Mesenchymal stem cell (in vitro differentiated cells and primary cell): ENCODE results near the gene SLC25A17.
A peak's percentile ranks its signal among the peaks of the same experiment; 100 is the strongest.

ENCODE experiments used
- DNase-seq: peaks from one replicate; pipeline ENCODE4 v3.0.0-alpha.2; 2013
- H2AFZ ChIP-seq: one replicate; pipeline ENCODE4 v1.6.1; 2013; ENCODE audit warnings: low read depth, mild to moderate bottlenecking, control low read depth, inconsistent platforms, low read length, moderate library complexity
- H2AK5ac ChIP-seq: 2 replicates; pipeline ENCODE4 v1.6.1; 2013; ENCODE audit warnings: low read length, moderate library complexity, mild to moderate bottlenecking, inconsistent platforms; ENCODE audit not compliant: severe bottlenecking
- H2BK120ac ChIP-seq: one replicate; pipeline ENCODE4 v1.6.1; 2013; ENCODE audit warnings: low read depth, mild to moderate bottlenecking, inconsistent platforms, low read length, moderate library complexity
- H2BK12ac ChIP-seq, 2 experiments: one replicate each; pipeline ENCODE4 v1.6.1; 2013; ENCODE audit warnings: inconsistent platforms in 2 of 2, low read length in 2 of 2, mild to moderate bottlenecking in 2 of 2, moderate library complexity in 2 of 2, control low read depth in 1 of 2
- H2BK15ac ChIP-seq: one replicate; pipeline ENCODE4 v1.6.1; 2013; ENCODE audit warnings: mild to moderate bottlenecking, low read depth, inconsistent platforms; ENCODE audit not compliant: poor library complexity, severe bottlenecking
- H2BK5ac ChIP-seq: 2 replicates; pipeline ENCODE4 v1.6.1; 2013; ENCODE audit warnings: low read depth, mild to moderate bottlenecking, low read length, control low read depth, inconsistent platforms; ENCODE audit not compliant: poor library complexity, severe bottlenecking
- H3K14ac ChIP-seq, 2 experiments: one replicate each; pipeline ENCODE4 v1.6.1; 2013; ENCODE audit warnings: inconsistent platforms in 2 of 2, low read length in 2 of 2, control low read depth in 1 of 2, mild to moderate bottlenecking in 1 of 2, moderate library complexity in 1 of 2
- H3K18ac ChIP-seq, 2 experiments: one replicate each; pipeline ENCODE4 v1.6.1; 2013; ENCODE audit warnings: inconsistent platforms in 2 of 2, low read length in 2 of 2, control low read depth in 1 of 2, low read depth in 1 of 2, mild to moderate bottlenecking in 1 of 2
- H3K23ac ChIP-seq, 2 experiments: one replicate each; pipeline ENCODE4 v1.6.1; 2013; ENCODE audit warnings: inconsistent platforms in 2 of 2, low read length in 2 of 2, mild to moderate bottlenecking in 2 of 2, moderate library complexity in 2 of 2, control low read depth in 1 of 2
- H3K27ac ChIP-seq: 2 replicates; pipeline ENCODE4 v1.5.1; 2013; ENCODE audit warnings: mild to moderate bottlenecking, moderate library complexity, low read length, control low read depth, inconsistent platforms; ENCODE audit not compliant: poor library complexity, severe bottlenecking
- H3K27me3 ChIP-seq, 2 experiments: 2 replicates each; pipeline versions ENCODE4 v1.6.1 to v1.7.0; 2013; ENCODE audit warnings: low read length in 2 of 2, mild to moderate bottlenecking in 2 of 2, moderate library complexity in 2 of 2, control low read depth in 1 of 2, inconsistent platforms in 1 of 2; ENCODE audit not compliant: control insufficient read depth in 1 of 2, insufficient read depth in 1 of 2
- H3K36me3 ChIP-seq, 2 experiments: 2 replicates each; pipeline versions ENCODE4 v1.6.1 to v1.7.0; 2013; ENCODE audit warnings: low read length in 2 of 2, control low read depth in 1 of 2, inconsistent platforms in 1 of 2, low read depth in 1 of 2, mild to moderate bottlenecking in 1 of 2; ENCODE audit not compliant: insufficient read depth in 2 of 2, control insufficient read depth in 1 of 2
- H3K4ac ChIP-seq, 2 experiments: one replicate each; pipeline ENCODE4 v1.6.1; 2013; ENCODE audit warnings: inconsistent platforms in 2 of 2, low read length in 2 of 2, mild to moderate bottlenecking in 2 of 2, moderate library complexity in 2 of 2, control low read depth in 1 of 2, low read depth in 1 of 2
- H3K4me1 ChIP-seq: 2 replicates; pipeline ENCODE4 v1.6.1; 2013; ENCODE audit warnings: low read depth, low read length, control low read depth; ENCODE audit not compliant: control insufficient read depth, insufficient read depth
- H3K4me2 ChIP-seq: 2 replicates; pipeline ENCODE4 v1.6.1; 2013; ENCODE audit warnings: low read length, mild to moderate bottlenecking, inconsistent platforms; ENCODE audit not compliant: poor library complexity, severe bottlenecking
- H3K4me3 ChIP-seq, 2 experiments: 2 replicates each; pipeline versions ENCODE4 v1.5.1 to v1.7.0; 2013; ENCODE audit warnings: low read length in 2 of 2, mild to moderate bottlenecking in 2 of 2, control low read depth in 1 of 2, low read depth in 1 of 2; ENCODE audit not compliant: insufficient read depth in 1 of 2
- H3K79me1 ChIP-seq: replicated peaks from 2 replicates; pipeline ENCODE4 v1.6.1; 2013; ENCODE audit warnings: mild to moderate bottlenecking, control low read depth, low read length, inconsistent platforms; ENCODE audit not compliant: poor library complexity, severe bottlenecking
- H3K9ac ChIP-seq: 2 replicates; pipeline ENCODE4 v1.7.0; 2013; ENCODE audit warnings: mild to moderate bottlenecking, low read length, moderate library complexity
- H3K9me3 ChIP-seq: 2 replicates; pipeline ENCODE4 v1.7.0; 2013; ENCODE audit warnings: mild to moderate bottlenecking, low read length; ENCODE audit not compliant: control insufficient read depth
- H4K8ac ChIP-seq: one replicate; pipeline ENCODE4 v1.6.1; 2013; ENCODE audit warnings: inconsistent platforms, mild to moderate bottlenecking, low read length, moderate library complexity
- H4K91ac ChIP-seq: one replicate; pipeline ENCODE4 v1.6.1; 2013; ENCODE audit warnings: mild to moderate bottlenecking, low read length, inconsistent platforms
- WGBS: methylation state at CpG from one replicate; pipeline ENCODE4 v1.1.7; 2013; ENCODE audit warnings: mixed read lengths; 5-methylcytosine and 5-hydroxymethylcytosine counted together

Gene SLC25A17

GRCh38 chr22:40819599-40820140, 524 bp upstream of the SLC25A17 start:
- Histone ChIP-seq H3K79me1 (peaks cover 13% of the 10 kb centered on the region), H2BK12ac (no peak overlapping the region), H3K9ac (peak overlapping the region; percentile 89), H3K27me3 (no peaks in the 10 kb centered on the region), H3K4ac (no peak overlapping the region), H4K91ac (no peak overlapping the region), H3K9me3 (no peaks in the 10 kb centered on the region), H3K4me2 (peak overlapping the region; percentile 85), H2AFZ (peak overlapping the region; percentile 53), H2BK15ac (no peak overlapping the region), H4K8ac (no peak overlapping the region), H2AK5ac (no peak overlapping the region), H3K4me3 (peak overlapping the region; percentile 33 to 85), H3K23ac (no peak overlapping the region), H2BK5ac (no peak overlapping the region), H3K14ac (no peak overlapping the region), H3K18ac (no peak overlapping the region), H3K36me3 (peaks cover 8 to 28% of the 10 kb centered on the region in 2 experiments), H3K4me1 (peaks cover 8% of the 10 kb centered on the region), H3K27ac (peak overlapping the region; percentile 64), H2BK120ac (no peak overlapping the region)
- 0% methylated on average over 3 of the region's 4 CpGs for WGBS
- DNase-seq: peak; percentile 64

DNA sequence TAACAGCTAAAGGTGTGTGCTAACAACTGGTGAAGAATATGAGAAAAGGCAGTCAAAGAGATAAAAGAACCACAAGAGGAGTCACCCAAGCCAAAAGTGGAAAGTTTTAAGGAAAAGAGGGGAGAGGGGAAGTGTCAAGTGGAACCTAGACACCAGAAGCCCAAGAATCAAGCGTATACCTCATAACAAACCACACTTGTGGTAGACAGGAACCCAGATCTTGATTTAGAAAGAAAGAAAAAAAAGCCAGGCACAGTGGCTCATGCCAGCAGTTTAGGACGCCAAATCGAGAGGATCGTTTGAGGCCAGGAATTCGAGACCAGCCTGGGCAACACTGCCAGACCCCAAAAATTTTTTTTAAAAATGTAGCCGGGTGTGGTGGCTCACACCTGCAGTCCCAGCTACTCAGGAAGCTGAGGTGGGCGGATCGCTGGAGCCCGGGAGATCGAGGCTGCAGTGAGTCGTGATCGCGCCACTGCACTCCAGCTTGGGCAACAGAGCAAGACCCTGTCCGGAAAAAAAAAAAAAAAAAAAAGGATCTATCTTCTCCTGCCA, 877 bp downstream of the SLC25A17 start:
- H3K4ac ChIP-seq: no peak overlapping the region
- H3K79me1 ChIP-seq: peaks cover 16% of the 10 kb centered on the region
- H3K4me2 ChIP-seq: peak overlapping the region; percentile 86
- peak overlapping the region; percentile 85 to 96 for H3K4me3 ChIP-seq
- H3K9ac ChIP-seq: peak overlapping the region; percentile 89
- no peak overlapping the region for H2AK5ac ChIP-seq
- H3K14ac ChIP-seq: no peak overlapping the region
- H2BK15ac ChIP-seq: no peak overlapping the region
- no peak overlapping the region for H4K91ac ChIP-seq
- H2BK5ac ChIP-seq: no peak overlapping the region
- no peak overlapping the region for H4K8ac ChIP-seq
- H3K36me3 ChIP-seq: peaks cover 5 to 20% of the 10 kb centered on the region in 2 experiments
- 78% methylated on average over 13 of the region's 14 CpGs for whole genome bisulfite sequencing
- H3K4me1 ChIP-seq: peaks cover 8% of the 10 kb centered on the region
- no peak overlapping the region for H3K27ac ChIP-seq
- H3K23ac ChIP-seq: no peak overlapping the region
- H2BK12ac ChIP-seq: no peak overlapping the region
- H3K9me3 ChIP-seq: no peaks in the 10 kb centered on the region
- no peak overlapping the region for H3K18ac ChIP-seq
- no peaks in the 10 kb centered on the region for H3K27me3 ChIP-seq
- H2BK120ac ChIP-seq: no peak overlapping the region
- no peak for DNase-seq
- H2AFZ ChIP-seq: no peak overlapping the region

- H3K36me3 ChIP-seq: peaks cover 5 to 17% of the 10 kb centered on the region in 2 experiments
- 100% methylated on average over 4 of the region's 4 CpGs for WGBS
- H3K4me1 ChIP-seq: peaks cover 8% of the 10 kb centered on the region
These were observed 1.4 kb downstream of the SLC25A17 start for GRCh38 chr22:40817737-40818136.

DNA sequence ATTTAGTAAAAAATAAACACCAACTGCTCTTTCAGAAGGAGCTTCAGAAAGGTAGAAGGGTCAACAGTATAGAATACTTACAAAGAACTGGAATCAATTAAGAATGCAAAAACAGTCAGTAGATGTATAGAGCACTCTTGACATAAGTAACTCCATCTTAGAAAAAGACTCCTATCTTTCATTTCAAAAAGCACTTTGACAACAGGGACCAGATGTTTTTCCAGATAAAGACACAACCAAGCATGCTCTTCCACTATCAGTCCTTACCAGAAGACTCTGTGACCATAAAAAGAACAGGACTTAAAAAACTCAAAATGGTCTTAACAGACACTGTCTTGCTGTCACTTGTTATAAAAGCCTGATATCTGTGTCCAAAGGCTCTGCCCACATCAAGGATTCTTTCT, 5.2 kb downstream of the SLC25A17 start:
- Histone ChIP-seq H3K4me2 (no peak overlapping the region), H3K9me3 (no peaks in the 10 kb centered on the region), H3K14ac (no peak overlapping the region), H3K27me3 (no peaks in the 10 kb centered on the region), H3K27ac (no peak overlapping the region), H2BK5ac (no peak overlapping the region), H4K8ac (no peak overlapping the region), H3K36me3 (peaks cover 3 to 10% of the 10 kb centered on the region in 2 experiments), H2AK5ac (no peak overlapping the region), H3K18ac (no peak overlapping the region), H2BK15ac (no peak overlapping the region), H3K4me1 (peaks cover 11% of the 10 kb centered on the region), H4K91ac (no peak overlapping the region), H2AFZ (no peak overlapping the region), H3K9ac (no peak overlapping the region), H3K79me1 (peaks cover 26% of the 10 kb centered on the region), H3K23ac (no peak overlapping the region), H3K4ac (no peak overlapping the region), H2BK120ac (no peak overlapping the region), H2BK12ac (no peak overlapping the region), H3K4me3 (no peak overlapping the region)
- DNase-seq: no peak

More at GRCh38 chr22:40817737-40818136, 1.4 kb downstream of the SLC25A17 start:
- no peaks in the 10 kb centered on the region for H3K9me3 ChIP-seq
- H3K79me1 ChIP-seq: peaks cover 16% of the 10 kb centered on the region
- H3K4me3 ChIP-seq: peak overlapping the region in 1 of 2 experiments; percentile 85
- no peak overlapping the region for H2BK15ac ChIP-seq
- H2BK5ac ChIP-seq: no peak overlapping the region
- H3K18ac ChIP-seq: no peak overlapping the region
- no peak overlapping the region for H2BK120ac ChIP-seq
- H3K4ac ChIP-seq: no peak overlapping the region
- no peak overlapping the region for H3K27ac ChIP-seq
- H4K8ac ChIP-seq: no peak overlapping the region
- H3K14ac ChIP-seq: no peak overlapping the region
- H2AK5ac ChIP-seq: no peak overlapping the region
- no peak for DNase-seq
- H3K9ac ChIP-seq: peak overlapping the region; percentile 89
- H3K27me3 ChIP-seq: no peaks in the 10 kb centered on the region
- H2BK12ac ChIP-seq: no peak overlapping the region
- H2AFZ ChIP-seq: no peak overlapping the region
- no peak overlapping the region for H3K4me2 ChIP-seq
- H3K23ac ChIP-seq: no peak overlapping the region
- H4K91ac ChIP-seq: no peak overlapping the region
